GM21360 (cell line): ENCODE data around the gene MYO3B.

Experiments
- ATAC-seq: cut with Tn5 transposase; IDR thresholded peaks from one replicate; pipeline ENCODE4 v1.9.1; 2021; ENCODE audit warnings: mild to moderate bottlenecking, moderate library complexity; ENCODE audit not compliant: unreplicated experiment

MYO3B gene

GRCh38 chr2:170162271-170162632 is 15.7 kb upstream of the MYO3B start:
- ATAC-seq = no peak

- no peak for ATAC-seq
Measured at GRCh38 chr2:170163411-170164065, 14.4 kb upstream of the MYO3B start.

DNA sequence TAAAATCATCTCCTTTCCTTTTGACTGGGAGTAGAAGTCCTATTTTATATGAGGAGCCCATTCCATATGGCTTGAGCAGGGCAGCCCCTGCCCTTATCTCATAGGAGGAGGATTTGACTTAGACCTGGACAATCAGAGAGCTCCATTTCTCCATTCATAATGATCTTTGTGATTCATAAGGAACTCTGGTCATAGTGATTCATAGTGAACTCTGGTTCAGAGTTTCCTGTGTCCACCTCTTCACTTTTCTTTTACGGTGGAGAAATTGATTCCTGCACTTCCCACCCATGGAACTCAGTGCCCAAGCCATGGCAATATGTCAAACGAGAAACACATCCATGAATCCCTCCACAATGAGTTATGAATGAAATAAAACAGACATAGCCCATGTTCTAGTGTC is 12.8 kb upstream of the MYO3B start:
- ATAC-seq = no peak

DNA sequence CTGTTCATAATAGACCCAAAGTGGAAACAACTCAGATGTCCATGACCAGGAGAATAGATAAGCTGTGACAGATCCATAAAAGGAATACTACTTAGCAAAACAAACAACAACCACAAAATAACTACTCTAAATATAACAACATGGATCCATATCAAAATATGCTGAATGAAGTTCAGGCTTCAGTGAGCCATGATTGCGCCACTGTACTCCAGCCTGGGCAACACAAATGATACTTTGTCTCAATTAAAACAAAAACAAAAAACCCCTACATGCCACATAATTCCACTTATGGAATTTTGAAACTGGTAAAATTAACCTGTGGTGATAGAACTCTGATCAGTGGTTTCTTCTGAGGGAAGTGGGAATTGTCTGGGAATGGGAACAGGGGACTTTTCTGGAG is 11.2 kb upstream of the MYO3B start:
- ATAC-seq = no peak

DNA sequence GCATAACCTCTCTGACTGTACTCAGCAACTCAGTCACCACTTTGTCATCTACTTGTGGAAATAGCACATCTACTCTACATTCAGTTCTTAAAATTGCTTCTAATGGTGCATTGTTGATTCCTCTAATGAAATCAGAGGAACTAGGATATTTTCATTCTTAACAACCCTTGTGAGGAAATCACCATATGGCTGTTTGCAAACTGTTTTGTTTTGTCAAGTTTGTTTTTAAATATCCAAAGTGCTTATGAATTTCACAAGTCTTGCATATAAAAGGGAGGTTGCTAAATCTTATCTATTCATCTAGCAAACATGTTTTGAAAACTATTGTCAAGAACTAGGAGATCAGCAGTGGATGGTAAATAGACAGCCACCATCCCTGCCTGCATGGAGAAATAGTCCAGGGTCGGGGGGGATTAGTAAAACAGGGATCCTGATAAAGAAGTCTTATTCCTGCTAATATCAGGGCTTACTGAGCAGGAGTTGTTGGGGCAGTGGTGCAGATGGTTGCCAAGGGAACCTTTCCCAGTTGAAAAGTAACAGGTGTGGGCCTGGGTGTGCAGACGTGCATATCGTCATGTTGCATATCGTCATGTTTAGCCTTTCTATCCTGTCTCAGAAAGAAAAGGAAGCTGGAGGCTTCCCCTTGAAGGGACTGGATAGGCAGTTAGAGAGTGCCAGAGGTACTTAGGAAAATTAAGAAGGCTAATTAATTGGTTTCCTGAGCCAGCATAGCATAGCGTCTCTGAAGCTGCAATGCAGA is 7.5 kb upstream of the MYO3B start:
- ATAC-seq = no peak

DNA sequence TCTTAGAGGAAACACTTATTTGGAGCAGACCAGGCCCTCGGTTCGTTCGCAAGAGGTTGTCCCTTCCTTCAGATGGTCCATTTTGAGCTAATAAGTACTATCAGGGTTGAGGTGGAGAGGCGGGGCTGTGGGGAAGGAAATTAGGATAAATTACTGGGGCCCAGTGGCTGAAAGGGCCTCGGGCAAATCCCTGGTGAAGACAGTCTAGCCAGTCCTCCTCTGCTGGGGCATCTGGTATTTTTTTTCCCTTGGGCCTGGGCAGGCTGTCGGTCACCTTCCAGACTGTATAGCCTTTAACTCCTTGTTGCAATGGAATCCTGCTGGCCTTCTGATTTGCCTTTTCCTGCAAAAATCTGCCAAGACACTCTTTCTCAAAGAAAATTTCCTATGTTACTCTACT is 1.7 kb upstream of the MYO3B start:
- ATAC-seq = no peak

DNA sequence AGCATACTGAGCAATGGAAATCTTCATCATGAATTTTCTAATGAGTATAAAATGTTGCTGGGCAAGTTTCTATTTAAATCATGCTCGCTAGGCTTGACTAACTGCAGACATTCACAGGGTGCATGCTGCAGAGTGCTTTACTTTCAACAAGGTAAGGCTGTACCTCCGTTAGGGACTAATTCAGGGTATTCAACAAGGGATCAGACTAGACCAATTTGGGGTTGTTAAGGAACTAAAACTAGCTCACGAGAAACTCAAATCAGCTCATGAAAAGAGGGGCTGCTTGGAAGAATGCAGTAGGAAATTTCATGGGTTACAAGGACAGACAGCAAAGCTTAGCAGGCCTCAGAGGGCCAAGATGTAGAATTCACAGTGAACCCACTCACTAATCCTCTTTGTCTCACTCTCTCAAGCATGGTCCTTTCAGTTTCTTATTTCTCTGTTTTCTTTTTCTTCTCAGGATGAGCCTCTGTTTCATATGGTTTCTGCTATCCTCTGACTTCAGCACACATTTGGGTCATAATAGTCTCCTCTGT is 2.2 kb downstream of the MYO3B start:
- ATAC-seq = peak; percentile 80

GRCh38 chr2:170181602-170182001 is 3.7 kb downstream of the MYO3B start:
- ATAC-seq = no peak

GRCh38 chr2:170185319-170185718 is 7.4 kb downstream of the MYO3B start:
- ATAC-seq = no peak

- no peak for ATAC-seq
Measured at GRCh38 chr2:170189757-170190156, 11.8 kb downstream of the MYO3B start.

DNA sequence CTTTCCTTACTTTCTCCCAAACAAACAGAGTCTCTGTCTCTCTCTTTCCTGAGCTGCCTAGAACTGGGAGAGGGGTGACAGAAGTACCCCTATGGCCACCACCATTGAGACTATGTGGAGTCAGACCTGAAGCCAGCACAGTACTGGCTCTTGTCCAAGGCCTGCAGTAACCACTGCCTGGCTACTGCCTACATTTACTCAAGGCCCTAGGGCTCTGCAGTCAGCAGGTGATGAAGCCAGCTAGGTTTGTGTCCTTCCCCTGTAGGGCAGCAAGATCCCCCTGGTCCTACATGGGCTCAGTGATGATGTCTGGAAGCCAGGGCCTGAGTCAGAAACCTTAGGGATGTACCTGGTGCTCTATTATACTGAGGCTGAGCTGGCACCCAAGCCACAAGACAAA is 12.2 kb downstream of the MYO3B start:
- ATAC-seq = no peak

- no peak for ATAC-seq
Measured at GRCh38 chr2:170191166-170191866, 13.4 kb downstream of the MYO3B start.

GRCh38 chr2:170196963-170197362 is 19.0 kb downstream of the MYO3B start:
- no peak for ATAC-seq

DNA sequence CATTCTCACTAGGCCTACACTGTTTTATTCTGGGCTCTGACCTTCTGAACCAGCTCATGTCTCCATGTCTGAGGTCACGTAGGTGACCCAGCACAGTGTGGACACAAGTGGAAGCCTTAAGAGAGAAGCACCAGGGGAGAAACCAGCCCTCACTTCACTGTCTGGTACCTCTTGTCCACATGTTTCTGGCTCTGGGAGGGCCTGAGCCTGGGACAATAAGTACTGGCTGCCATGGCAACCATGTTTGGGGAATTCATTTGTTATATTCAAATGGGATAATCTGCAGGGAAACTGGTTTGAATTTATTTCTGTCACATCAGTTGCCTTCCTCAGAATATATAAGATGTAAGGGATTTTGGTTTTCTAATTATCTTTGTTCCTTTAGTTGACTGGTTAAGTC is 23.3 kb downstream of the MYO3B start:
- ATAC-seq = no peak

- ATAC-seq = no peak
Measured at GRCh38 chr2:170201734-170202393, 23.9 kb downstream of the MYO3B start.

DNA sequence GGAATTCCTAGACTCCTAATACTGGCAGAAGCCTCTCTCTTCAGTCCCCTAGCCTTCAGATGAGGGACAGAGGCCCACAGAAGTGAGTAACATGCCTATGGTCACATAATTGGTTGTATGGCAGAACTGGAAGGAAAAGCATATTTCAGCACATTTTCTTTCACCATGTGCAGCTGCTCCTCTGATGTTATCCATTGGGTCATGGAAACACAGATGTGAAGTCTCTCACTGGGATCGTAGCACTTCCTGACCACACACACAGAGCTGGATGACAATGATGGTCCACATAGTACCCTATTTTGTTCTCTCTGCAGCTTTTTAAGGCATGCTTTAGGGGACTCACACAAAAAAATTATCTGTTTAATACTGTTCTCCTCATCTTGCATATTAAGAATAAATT is 24.5 kb downstream of the MYO3B start:
- no peak for ATAC-seq

DNA sequence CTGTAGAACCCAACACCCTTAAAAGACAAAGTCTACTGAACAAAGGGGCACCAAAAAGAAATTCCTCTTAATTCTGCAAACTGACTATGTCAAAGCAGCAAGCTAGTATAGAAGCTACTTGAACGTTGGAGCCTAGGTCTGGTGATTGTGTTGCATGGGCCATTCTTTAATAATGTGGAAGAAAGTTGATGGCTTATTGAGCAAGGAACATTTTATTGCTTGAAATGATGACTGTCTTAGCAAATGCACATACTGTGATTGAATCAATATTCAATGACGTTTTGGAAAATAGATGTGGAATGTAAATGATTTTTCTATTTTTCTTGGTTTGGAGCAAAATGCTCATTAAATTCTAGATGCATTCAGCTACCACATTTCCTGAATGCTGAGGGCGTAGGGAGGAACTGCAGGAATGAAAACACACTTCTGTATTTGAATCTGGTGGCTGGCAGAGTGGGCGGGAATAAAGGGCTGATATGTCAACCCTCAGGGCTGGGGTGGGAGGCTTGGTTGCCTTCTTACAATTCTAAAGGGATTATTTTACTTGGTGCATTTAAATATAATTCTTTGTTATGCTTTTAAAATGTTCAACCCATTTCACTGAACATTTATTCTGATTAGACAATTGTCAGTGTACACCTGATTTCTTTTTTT is 26.5 kb downstream of the MYO3B start:
- no peak for ATAC-seq

- ATAC-seq = no peak
Measured at GRCh38 chr2:170206246-170206645, 28.3 kb downstream of the MYO3B start.

GRCh38 chr2:170206805-170207407 is 29.0 kb downstream of the MYO3B start:
- no peak for ATAC-seq

DNA sequence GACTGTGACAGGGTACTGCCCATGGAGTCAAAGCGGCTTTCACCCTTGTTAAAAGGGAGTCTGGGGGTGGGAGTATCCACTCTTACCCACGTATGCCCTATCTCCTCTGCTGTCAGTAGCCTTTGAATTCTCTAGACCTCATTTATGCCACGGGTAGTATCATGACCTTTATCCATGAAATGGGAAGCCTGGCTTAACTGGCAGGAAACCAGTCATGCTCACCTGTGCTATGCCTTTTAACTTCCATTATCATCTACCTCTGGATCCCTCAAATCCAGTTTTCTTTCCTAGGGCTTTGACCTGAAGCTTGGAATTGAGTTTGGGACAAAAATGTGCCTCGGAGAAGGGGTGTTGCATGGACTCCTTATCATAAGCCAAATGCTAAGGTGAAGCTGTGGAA is 30.0 kb downstream of the MYO3B start:
- no peak for ATAC-seq
